Measurements from ENCODE around the gene PRKCB. TPM values are rescaled to one million over a fixed set of nuclear protein-coding genes. Genes with fewer than 3 reads are reported as not detected.

The PRKCB gene
- total and polyA plus RNA-seq, 7 donors, result 0.13 to 1.5 (median 0.83) TPM

DNA sequence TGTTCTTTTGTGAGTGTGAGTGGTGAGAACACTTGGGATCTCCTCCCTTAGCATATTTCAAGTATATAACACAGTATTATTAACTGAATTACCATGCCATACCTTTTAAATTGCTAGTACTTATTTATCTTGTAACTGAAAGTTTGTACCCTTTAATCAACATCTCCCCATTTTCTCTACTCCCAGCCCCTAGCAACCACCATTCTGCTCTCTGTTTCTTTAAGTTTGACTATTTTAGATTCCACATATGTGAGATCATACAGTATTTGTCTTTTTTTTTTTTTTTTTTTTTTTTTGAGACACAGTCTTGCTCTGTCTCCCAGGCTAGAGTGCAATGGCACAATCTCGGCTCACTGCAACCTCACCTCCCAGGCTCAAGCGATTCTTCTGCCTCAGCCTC lies 302.8 kb downstream of the PRKCB start:
- peaks cover 0 to 2% (median 0%) of the 10 kb centered on the region in 3 donors for H3K27me3 ChIP-seq (ENCODE audit: insufficient read depth in 3 of 3, low read length in 2 of 3)
- TF ChIP-seq, protein P1, sequence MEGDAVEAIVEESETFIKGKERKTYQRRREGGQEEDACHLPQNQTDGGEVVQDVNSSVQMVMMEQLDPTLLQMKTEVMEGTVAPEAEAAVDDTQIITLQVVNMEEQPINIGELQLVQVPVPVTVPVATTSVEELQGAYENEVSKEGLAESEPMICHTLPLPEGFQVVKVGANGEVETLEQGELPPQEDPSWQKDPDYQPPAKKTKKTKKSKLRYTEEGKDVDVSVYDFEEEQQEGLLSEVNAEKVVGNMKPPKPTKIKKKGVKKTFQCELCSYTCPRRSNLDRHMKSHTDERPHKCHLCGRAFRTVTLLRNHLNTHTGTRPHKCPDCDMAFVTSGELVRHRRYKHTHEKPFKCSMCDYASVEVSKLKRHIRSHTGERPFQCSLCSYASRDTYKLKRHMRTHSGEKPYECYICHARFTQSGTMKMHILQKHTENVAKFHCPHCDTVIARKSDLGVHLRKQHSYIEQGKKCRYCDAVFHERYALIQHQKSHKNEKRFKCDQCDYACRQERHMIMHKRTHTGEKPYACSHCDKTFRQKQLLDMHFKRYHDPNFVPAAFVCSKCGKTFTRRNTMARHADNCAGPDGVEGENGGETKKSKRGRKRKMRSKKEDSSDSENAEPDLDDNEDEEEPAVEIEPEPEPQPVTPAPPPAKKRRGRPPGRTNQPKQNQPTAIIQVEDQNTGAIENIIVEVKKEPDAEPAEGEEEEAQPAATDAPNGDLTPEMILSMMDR (IDR thresholded peaks at IDR 0.05), result no peak
- H3K27ac ChIP-seq, result no peak overlapping the region
- H3K4me1 ChIP-seq, result no peaks in the 10 kb centered on the region
- intact Hi-C loops (cut with DNase I), result no loop called here
- H3K4me3 ChIP-seq, result no peak overlapping the region
- DNase-seq, result no peak
- no peaks in the 10 kb centered on the region for H3K9me3 ChIP-seq
- no peak for ATAC-seq
- 34 to 66% (median 60%) methylated on average over 2 of the region's 2 CpGs for WGBS, 3 donors
- H3K36me3 ChIP-seq (ENCODE audit: insufficient read depth in 1 of 2, low read depth in 1 of 2), result no peaks in the 10 kb centered on the region

DNA sequence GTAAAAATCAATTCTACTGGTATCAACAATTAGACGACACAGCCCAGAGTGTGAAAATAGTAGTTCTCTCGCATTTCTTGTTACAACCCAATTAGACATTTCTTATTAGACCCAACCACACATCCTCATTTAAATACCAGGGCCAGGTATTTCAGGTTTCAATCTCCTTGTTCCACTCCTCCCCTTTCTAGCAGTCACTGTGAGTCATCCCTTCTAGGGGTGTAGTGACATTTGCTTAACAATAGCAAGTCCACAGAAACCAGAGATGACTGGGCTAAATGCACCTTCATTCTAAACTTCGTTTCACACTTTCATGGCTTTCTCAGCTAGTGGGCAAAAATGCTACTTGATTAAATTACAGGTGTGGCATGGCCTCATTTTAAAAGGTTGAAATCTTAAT lies 303.5 kb downstream of the PRKCB start:
- intact Hi-C loops (cut with DNase I), result no loop called here
- no peak for DNase-seq
- no peak for ATAC-seq

DNA sequence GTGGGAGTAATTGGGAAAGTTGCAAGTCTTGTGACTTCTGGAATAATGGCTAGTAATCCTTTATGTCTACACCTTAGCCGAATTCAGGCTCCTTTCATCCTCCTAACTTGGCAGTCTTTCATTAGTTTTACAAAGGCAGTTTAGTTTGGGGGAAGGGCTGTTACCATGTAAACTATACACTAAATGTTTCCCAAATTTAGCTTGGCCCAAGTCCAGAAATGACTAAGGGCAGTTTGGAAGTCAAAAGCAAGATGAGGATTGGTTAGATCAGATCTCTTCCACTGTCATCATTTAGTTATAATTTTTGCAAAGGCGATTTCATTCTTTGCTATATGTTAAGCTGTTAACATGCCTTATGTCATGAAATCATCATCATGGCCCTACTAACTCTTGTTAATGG lies 304.9 kb downstream of the PRKCB start:
- Histone ChIP-seq H3K27me3 (ENCODE audit: insufficient read depth in 3 of 3, low read length in 2 of 3) (peaks cover 0 to 2% (median 0%) of the 10 kb centered on the region in 3 donors), H3K9me3 (no peaks in the 10 kb centered on the region), H3K27ac (no peak overlapping the region), H3K4me3 (no peak overlapping the region), H3K4me1 (no peaks in the 10 kb centered on the region), H3K36me3 (ENCODE audit: insufficient read depth in 1 of 2, low read depth in 1 of 2) (no peaks in the 10 kb centered on the region)
- TF ChIP-seq, protein P1 (IDR thresholded peaks at IDR 0.05), result no peak
- intact Hi-C loops (cut with DNase I), result no loop called here
- DNase-seq, result no peak
- ATAC-seq, result no peak
- WGBS, 3 donors, result 56 to 74% (median 73%) methylated on average over 2 of the region's 2 CpGs

More for the DNA sequence above, 303.5 kb downstream of the PRKCB start:
- WGBS, 3 donors, result 50 to 56% (median 53%) methylated on average over 3 of the region's 3 CpGs
- Histone ChIP-seq H3K4me1 (no peaks in the 10 kb centered on the region), H3K27me3 (ENCODE audit: insufficient read depth in 3 of 3, low read length in 2 of 3) (peaks cover 0 to 2% (median 0%) of the 10 kb centered on the region in 3 donors), H3K4me3 (no peak overlapping the region), H3K36me3 (ENCODE audit: insufficient read depth in 1 of 2, low read depth in 1 of 2) (no peaks in the 10 kb centered on the region), H3K9me3 (no peaks in the 10 kb centered on the region), H3K27ac (no peak overlapping the region)
- TF ChIP-seq, protein P1 (IDR thresholded peaks at IDR 0.05), result no peak

DNA sequence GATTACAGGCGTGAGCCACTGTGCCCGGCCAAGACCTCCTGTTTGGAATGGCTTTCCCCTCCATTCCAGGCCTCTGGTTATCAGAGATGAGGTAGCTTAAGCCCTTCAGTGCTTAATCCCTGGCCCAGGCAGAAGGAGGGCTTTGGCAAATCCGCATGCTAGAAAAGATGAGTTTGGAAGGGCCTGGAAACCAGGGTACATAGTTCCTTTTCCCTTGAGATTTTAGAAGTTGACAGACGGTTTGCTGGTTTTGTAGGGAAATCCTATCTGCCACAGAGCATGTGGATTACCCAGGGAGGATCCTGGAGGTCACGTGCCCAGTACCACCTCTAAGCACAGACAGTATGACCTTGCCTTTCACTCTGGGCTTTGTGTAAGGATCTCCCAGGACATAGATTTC lies 305.7 kb downstream of the PRKCB start:
- Histone ChIP-seq H3K36me3 (ENCODE audit: insufficient read depth in 1 of 2, low read depth in 1 of 2) (no peaks in the 10 kb centered on the region), H3K4me1 (no peaks in the 10 kb centered on the region), H3K9me3 (no peaks in the 10 kb centered on the region), H3K4me3 (no peak overlapping the region), H3K27me3 (ENCODE audit: insufficient read depth in 3 of 3, low read length in 2 of 3) (peaks cover 0 to 2% (median 0%) of the 10 kb centered on the region in 3 donors), H3K27ac (no peak overlapping the region)
- TF ChIP-seq, protein P1 (IDR thresholded peaks at IDR 0.05), result no peak
- DNase-seq (no peak), ATAC-seq (no peak)
- intact Hi-C loops (cut with DNase I), result no loop called here
- WGBS, 3 donors, result 65 to 69% (median 69%) methylated on average over 5 of the region's 5 CpGs

DNA sequence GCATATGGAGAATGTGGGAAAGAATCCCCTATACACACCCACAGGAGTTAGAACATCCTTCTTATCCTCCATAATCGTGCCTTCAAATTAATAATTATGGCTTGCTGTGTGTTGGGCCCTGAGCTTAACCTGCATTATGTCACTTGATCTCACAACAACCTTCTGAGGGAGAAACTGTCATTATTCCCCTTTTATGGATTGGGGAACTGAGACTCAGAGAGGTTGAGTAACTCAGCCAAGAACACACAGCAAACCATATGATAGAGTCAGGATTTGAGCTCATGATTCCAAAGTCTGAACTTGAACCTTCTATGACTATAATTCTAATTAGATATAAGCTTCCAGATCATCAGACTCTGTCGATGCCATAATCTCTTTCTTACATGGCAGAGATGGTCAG lies 306.1 kb downstream of the PRKCB start:
- Histone ChIP-seq H3K4me1 (no peaks in the 10 kb centered on the region), H3K27me3 (ENCODE audit: insufficient read depth in 3 of 3, low read length in 2 of 3) (peaks cover 0 to 2% (median 0%) of the 10 kb centered on the region in 3 donors), H3K27ac (no peak overlapping the region), H3K9me3 (no peaks in the 10 kb centered on the region), H3K4me3 (no peak overlapping the region), H3K36me3 (ENCODE audit: insufficient read depth in 1 of 2, low read depth in 1 of 2) (no peaks in the 10 kb centered on the region)
- WGBS, 3 donors, result 87 to 92% (median 87%) methylated on average over 2 of the region's 2 CpGs
- TF ChIP-seq, protein P1 (IDR thresholded peaks at IDR 0.05), result no peak
- intact Hi-C loops (cut with DNase I), result loop anchor here in 1 of 2 donors (2.0 kb wide), 1 partner anchor 21 kb away; no protein-coding TSS in a partner anchor
- DNase-seq, result no peak
- ATAC-seq, result no peak
